ENCODE results near the gene SEPTIN1. TPM values are rescaled to one million over a fixed set of nuclear protein-coding genes. Genes with fewer than 3 reads are reported as not detected.

The SEPTIN1 gene
- total and polyA plus RNA-seq, 8 donors = 2.5 to 6.3 (median 3.1) TPM

GRCh38 chr16:30353438-30354129 lies 28.8 kb downstream of the SEPTIN1 start:
- ATAC-seq (no peak), DNase-seq (peak in 2 of 4 donors; percentile 30 to 76)
- H3K27ac ChIP-seq = peak overlapping the region in 1 of 2 donors; percentile 98
- no peaks in the 10 kb centered on the region for H3K9me3 ChIP-seq
- H3K27me3 ChIP-seq = no peaks in the 10 kb centered on the region
- peaks cover 22 to 62% of the 10 kb centered on the region in 2 donors for H3K4me1 ChIP-seq
- TF ChIP-seq, protein P1, sequence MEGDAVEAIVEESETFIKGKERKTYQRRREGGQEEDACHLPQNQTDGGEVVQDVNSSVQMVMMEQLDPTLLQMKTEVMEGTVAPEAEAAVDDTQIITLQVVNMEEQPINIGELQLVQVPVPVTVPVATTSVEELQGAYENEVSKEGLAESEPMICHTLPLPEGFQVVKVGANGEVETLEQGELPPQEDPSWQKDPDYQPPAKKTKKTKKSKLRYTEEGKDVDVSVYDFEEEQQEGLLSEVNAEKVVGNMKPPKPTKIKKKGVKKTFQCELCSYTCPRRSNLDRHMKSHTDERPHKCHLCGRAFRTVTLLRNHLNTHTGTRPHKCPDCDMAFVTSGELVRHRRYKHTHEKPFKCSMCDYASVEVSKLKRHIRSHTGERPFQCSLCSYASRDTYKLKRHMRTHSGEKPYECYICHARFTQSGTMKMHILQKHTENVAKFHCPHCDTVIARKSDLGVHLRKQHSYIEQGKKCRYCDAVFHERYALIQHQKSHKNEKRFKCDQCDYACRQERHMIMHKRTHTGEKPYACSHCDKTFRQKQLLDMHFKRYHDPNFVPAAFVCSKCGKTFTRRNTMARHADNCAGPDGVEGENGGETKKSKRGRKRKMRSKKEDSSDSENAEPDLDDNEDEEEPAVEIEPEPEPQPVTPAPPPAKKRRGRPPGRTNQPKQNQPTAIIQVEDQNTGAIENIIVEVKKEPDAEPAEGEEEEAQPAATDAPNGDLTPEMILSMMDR (IDR thresholded peaks at IDR 0.05) = no peak
- H3K36me3 ChIP-seq = peaks cover 0 to 69% of the 10 kb centered on the region in 2 donors
- peak overlapping the region; percentile 72 to 92 for H3K4me3 ChIP-seq
- intact Hi-C loops (cut with DNase I) = no loop called here

DNA sequence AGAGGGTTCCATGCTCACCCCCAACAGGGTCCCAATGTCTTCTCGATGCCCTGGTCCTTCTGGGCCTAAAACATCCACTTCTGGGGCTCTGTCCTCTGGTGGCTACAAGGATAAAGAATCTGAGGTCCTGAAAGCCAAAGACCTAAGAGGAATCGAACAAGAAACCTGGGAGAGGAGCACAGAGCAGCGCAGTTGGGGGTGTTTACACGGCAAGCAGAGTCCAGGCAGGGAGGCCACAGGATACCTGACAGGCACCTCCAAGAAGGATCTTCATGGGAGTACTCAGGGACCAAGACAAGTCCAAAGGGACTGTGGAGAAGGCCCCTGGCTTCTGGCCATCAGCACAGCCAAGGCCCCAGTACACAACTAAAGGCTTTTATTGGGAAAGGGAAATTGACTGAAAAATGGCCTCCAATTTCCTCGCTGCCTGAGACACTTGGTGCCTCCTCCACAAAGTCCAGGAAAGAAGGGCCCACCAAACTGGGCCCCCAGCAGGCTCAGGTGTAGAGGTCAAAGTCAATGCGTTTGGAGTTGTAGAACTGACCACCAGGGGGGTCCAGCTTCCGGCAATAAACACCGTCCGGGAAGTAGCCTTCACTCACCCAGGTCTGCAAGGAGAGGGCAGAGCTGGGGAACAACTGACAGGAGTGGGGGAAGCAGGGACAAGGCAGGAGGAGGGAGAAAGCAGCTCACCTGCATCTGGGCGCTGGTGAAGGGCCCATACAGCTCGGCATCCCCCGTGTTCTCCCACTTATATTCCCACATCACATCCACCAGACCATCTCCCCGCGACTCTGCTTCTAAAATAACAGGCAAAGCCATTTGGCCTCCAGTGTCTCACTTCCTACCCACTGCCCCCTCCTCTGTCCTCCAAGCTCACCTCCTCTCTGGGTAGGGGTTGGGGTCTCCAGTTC lies 29.6 kb downstream of the SEPTIN1 start:
- H3K27me3 ChIP-seq = no peaks in the 10 kb centered on the region
- no peak overlapping the region for H3K4me3 ChIP-seq
- ATAC-seq = no peak
- no peaks in the 10 kb centered on the region for H3K9me3 ChIP-seq
- H3K27ac ChIP-seq = peak overlapping the region; percentile 26 to 53
- peak in 1 of 4 donors; percentile 2 for DNase-seq
- intact Hi-C loops (cut with DNase I) = no loop called here
- peaks cover 22 to 62% of the 10 kb centered on the region in 2 donors for H3K4me1 ChIP-seq
- peaks cover 0 to 61% of the 10 kb centered on the region in 2 donors for H3K36me3 ChIP-seq
- TF ChIP-seq, protein P1 (IDR thresholded peaks at IDR 0.05) = no peak

DNA sequence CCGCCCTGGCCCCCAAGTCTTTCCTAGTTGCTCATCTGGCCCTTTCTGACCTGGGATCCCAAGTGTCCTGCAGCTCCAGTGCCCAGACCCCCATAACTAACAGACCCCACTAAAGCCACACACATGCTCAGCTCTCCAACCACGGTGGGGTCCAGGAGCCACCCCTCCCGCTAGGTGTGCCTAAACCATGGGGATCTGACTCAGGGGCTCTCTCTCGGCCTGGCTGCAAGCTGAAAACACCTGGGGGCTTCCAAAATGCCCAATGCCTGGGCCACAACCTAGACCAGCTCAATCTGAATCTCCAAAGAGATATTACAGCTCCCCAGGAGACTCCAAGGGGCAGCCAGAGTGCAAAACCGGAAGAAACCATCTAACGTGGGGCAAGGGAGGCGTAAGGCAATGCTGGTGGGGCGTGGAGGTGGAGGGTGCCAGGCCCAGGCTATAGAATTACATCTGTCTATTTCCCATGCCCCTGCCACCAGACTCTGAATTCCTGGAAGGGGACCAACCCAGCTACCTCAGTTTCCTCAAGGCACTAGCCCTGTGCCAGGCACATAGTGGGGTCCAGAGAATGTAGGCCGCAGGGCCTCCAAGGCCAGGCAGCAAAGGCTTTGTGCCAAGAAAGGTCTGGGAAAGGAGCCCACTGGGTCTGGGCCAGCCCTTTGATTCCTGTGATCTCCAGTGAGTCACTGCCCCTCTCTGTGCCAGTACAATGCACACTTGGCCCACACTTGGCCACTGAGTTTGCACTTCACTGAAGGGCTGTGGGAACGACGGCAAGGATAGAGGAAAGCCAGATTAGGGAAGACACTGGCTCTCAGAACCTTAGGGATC lies 30.6 kb downstream of the SEPTIN1 start:
- peak overlapping the region; percentile 26 to 53 for H3K27ac ChIP-seq
- H3K4me3 ChIP-seq = no peak overlapping the region
- H3K27me3 ChIP-seq = no peaks in the 10 kb centered on the region
- ATAC-seq (peak; percentile 28), DNase-seq (peak in 1 of 4 donors; percentile 76)
- intact Hi-C loops (cut with DNase I) = no loop called here
- peaks cover 22 to 58% of the 10 kb centered on the region in 2 donors for H3K4me1 ChIP-seq
- peaks cover 0 to 52% of the 10 kb centered on the region in 2 donors for H3K36me3 ChIP-seq
- H3K9me3 ChIP-seq = no peaks in the 10 kb centered on the region
- TF ChIP-seq, protein P1 (IDR thresholded peaks at IDR 0.05) = no peak

- DNase-seq (no peak), ATAC-seq (no peak)
- H3K4me1 ChIP-seq = peaks cover 21 to 50% of the 10 kb centered on the region in 2 donors
- TF ChIP-seq, protein P1 (IDR thresholded peaks at IDR 0.05) = no peak
- H3K36me3 ChIP-seq = peaks cover 0 to 51% of the 10 kb centered on the region in 2 donors
- H3K27ac ChIP-seq = peak overlapping the region in 1 of 2 donors; percentile 53
- no peaks in the 10 kb centered on the region for H3K9me3 ChIP-seq
- intact Hi-C loops (cut with DNase I) = no loop called here
- no peak overlapping the region for H3K4me3 ChIP-seq
- H3K27me3 ChIP-seq = no peaks in the 10 kb centered on the region
Measured at GRCh38 chr16:30351001-30351441, 31.3 kb downstream of the SEPTIN1 start.
